Stimulated activated CD4-positive, alpha-beta T cell treated with anti-CD3 and anti-CD28 coated beads, TNF-alpha, amount 100 ng/mL, for 24 hours (primary cell): Measurements from ENCODE around the gene SORCS2.

ENCODE experiments used
- DNase-seq, 3 experiments: peaks; one replicate each; pipeline ENCODE4 v3.0.0-alpha.2; 2020; ENCODE audit warnings: low read depth in 3 of 3

Gene SORCS2

DNA sequence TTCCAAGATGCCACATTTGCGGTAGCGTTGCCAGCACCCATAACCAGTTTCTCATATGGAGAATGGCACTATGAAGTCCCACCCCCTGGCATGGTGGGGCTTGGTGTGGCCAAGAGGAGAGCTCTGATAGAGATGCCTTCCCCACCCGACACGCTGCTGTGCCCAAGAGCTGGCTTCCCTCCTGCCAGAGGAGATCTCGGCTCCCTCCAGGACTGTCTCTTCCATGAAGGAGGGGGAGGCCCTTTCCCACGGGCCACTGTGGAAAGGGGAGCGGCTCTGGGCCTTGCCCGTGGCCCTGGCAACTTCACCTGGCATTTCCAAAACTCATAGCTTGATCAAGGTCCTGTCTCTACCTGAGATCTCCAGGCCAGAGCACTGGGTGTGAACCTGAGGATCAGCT, 459.7 kb downstream of the SORCS2 start:
- DNase-seq: no peak

DNA sequence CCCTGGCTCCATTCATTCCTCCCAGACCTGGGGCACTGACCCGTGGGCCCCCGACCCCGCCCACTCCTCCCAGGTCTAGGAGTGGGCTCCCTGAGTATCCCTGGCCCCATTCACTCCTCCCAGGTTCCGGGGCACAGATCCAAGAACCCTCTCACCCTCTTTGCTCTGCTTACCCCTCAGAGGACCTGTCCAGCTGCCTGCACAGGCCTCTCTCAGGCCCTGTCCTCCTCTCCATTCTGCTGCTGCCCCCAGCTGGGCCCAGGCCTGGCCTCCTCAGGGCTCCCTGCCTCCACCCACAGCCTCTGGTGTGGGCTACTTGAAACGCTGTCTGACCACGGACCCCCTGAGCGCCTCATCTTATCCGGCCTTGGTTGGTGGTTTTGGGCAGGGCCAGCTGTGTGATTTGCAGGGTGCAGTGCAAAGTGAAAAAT, 460.1 kb downstream of the SORCS2 start:
- DNase-seq: no peak

- DNase-seq: no peak
Observed at GRCh38 chr4:7652906-7653305, 460.6 kb downstream of the SORCS2 start.

- no peak for DNase-seq
Observed at GRCh38 chr4:7653510-7654369, 461.4 kb downstream of the SORCS2 start.

DNA sequence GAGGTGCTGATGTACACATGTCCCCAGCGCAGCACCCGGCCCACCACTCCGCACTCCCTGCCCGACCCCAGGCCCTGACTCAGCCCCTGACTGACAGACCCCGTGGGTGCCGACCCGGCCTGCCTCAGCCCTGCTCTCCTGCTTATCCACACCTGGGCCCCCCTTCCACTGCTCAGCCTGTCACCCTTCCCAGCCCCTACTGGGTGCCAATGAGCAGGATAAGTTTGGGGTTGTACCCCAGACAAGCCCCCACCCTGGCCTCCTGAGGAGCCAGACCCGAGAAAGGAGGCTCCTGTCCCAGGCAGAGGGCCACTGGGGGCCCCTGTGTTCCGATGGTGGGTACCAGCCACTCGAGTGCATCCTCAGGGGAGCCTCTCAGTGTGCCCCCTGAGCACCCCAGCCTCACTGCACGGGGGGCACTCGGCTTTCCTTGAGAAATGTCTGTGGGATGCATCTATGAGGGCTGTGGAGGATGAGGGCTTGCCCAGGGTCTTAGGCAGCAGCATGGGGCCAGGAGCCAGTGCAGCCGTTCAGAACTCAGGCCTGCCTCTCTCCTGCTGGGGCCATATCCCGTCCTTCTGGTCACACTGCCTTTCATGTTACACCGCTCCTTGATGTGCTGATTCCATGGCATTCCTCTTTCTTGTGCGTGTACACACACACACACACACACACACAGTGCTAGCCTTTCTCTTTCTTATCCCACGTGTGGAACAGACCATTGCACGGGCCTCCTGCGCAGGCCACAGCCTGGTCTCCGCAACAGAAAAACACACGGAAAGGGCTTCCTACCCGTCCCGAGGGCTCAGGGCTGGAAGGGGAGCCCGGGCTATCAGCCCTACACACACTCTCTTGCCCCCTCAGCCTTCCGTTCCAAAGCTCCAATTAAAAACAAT, 462.5 kb downstream of the SORCS2 start:
- DNase-seq: no peak

DNA sequence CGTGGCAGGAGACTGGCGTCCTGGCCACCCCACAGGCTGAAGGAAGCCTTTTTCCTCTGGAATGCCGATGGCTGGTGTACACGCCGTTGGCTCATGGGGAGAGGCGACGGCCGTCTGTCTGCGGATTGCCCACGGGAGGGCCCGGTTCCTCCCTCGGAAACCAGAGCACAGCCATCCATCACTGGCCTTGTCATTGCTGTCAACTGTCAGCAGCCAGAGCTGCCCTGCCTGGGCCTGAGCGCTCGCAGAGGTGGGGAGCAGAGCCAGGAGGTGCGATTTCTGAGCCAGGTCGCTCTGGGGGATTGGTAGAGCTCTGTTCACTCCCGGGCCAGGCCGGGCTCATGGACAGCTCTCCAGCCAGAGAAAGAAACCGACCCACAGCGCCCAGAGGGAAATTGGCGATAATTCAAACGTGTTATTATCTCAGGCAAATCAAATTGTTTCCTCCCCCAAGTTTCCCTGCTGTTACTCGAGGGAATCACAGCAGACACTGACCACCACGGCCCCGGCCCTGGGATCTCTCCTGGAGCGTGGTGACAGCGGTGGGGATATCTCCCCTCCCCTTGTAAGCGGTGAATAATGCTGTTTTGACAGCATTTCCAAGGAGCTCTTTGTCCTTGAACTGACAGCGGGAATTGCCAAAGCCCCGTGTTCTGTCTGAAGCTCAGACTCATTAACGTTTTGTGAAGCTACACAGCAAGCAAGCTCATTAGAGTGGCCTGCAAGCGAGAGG, 463.3 kb downstream of the SORCS2 start:
- no peak for DNase-seq

- no peak for DNase-seq
Observed at GRCh38 chr4:7656244-7656800, 464.0 kb downstream of the SORCS2 start.

DNA sequence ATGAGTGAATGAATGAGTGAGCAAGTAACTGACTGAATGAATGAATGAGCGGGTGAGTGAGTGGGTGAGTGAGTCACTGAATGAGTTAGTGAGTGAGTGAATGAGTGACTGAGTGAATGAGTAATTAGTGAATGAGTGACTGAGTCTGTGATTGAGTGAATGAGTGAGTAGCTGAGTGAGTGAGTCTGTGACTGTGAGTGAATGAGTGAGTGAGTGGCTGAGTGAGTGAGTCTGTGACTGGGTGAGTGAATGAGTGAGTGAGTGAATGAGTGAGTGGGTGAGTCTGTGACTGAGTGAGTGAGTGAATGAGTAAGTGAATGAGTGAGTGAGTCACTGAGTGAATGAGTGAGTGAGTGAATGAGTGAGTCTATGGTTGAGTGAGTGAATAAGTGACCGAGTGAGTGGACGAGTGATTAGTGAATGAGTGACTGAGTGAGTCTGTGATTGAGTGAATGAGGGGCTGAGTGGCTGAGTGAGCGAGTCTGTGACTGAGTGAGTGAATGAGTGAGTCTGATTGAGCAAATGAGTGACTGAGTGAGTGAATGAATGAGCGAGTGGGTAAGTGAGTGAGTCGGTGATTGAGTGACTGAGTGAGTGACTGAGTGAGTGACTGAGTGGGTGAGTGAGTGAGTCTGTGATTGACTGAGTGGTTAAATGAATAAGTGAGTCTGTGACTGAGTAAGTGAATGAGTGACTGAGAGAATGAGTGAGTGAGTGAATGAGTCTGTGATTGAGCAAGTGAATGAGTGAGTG, 465.4 kb downstream of the SORCS2 start:
- no peak for DNase-seq

GRCh38 chr4:7658341-7659204, 466.2 kb downstream of the SORCS2 start:
- DNase-seq: no peak

GRCh38 chr4:7659429-7660175, 467.3 kb downstream of the SORCS2 start:
- no peak for DNase-seq

GRCh38 chr4:7660176-7661039, 468.1 kb downstream of the SORCS2 start:
- DNase-seq: no peak

DNA sequence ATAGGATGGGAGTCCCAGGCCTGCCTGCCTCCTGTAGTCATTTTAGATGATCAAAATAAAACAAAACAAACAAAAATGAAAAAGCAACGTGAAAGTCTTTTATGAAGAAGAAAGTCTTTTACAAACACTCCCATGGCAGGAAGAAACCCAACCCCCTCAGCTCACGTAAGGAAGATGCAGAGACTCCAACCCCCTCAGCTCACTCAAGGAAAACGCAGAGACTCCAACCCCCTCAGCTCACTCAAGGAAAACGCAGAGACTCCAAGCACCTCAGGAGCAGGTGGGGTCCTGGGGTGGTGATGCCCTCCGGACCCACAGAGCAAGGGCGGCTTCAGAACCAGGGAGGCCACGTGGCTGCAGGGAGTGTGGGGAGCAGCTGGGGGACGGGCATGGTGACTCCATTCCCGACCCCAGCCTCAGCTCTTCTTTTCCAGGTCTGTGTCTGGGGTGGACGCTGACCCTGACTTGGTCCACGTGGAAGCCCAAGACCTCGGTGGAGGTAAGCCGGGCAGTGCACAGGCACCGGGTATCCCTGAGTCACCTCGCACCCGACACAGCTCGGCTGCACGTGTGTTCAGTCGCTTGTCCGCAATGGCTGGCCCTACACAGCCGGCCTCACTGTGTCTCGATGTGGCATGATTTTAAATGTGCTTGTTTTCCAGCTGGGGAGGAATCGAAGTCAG, 468.9 kb downstream of the SORCS2 start:
- DNase-seq: no peak

GRCh38 chr4:7661846-7662506, 469.6 kb downstream of the SORCS2 start:
- DNase-seq: no peak

- DNase-seq: no peak
Observed at GRCh38 chr4:7662507-7662846, 470.1 kb downstream of the SORCS2 start.

DNA sequence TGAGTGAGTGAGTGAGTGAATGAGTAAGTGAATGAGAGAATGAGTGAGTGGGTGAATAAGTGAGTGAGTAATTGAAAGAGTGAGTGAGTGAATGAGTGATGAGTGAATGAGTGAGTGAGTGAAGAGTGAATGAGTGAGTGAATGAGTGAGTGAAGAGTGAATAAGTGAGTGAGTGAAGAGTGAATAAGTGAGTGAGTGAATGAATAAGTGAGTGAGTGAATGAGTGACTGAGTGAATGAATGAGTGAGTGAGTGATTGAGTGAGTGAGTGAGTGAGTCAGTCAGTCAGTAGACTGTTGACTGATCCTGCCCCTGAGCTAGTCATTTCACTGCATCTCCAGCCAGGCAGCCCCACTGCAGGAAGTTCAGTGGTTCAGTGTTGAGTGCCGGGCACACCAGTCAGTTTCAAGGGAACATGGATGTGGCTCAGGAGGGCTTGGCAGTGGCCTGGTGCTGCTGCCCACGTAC, 470.8 kb downstream of the SORCS2 start:
- no peak for DNase-seq

DNA sequence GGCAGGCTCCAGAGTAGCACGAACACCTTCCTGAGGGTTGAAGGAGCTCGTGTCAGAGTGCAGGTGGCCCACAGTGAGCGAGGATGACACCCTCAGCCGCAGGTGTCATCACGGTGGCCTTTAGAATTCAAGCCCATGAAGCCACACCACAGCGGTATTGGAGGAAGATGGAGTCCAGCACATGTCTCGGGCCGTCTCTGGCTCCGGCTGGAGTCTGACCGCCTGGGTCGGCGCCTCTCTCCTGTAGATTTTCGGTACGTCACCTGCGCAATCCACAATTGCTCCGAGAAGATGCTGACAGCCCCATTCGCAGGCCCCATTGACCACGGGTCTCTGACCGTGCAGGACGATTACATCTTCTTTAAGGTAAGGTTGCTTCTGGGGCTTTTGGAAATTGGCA, 471.8 kb downstream of the SORCS2 start:
- DNase-seq: no peak

DNA sequence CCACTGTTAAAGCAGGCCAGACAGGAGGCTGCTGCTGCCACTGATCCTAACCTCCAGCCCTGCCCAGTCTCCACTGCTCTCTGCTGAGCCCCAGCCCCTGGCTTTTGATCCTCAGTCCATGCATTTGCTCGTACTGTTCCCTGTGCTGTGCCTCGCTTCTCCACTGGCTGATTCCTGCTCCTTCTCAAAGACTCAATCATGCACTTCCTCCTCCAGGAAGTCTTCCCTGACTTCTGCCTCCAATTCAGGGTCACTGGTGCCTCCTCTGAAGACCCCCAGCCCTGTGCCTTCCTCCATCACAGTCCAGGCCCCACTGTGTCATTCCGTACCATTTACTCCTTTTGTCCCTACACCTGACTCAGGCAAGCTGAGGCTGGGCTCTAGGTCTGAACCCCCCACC, 473.0 kb downstream of the SORCS2 start:
- no peak for DNase-seq
